Sigmoid colon (tissue), 7 donors: ENCODE data around the gene HDAC4. TPM values are rescaled to one million over a fixed set of nuclear protein-coding genes. Genes with fewer than 3 reads are reported as not detected.

Source experiments
- DNase-seq: peaks from one replicate; pipeline ENCODE4 v3.0.0-alpha.2; 2019
- H3K27ac ChIP-seq, 4 donors: fragments of 200-600 bp; sonication (generic); one replicate each; pipeline ENCODE4 v1.5.1; 2016 to 2019; ENCODE audit warnings: mild to moderate bottlenecking in 1 of 4
- H3K27me3 ChIP-seq, 3 donors: fragments of 200-600 bp; sonication (generic); one replicate each; pipeline ENCODE4 v1.5.1; 2019; ENCODE audit warnings: mild to moderate bottlenecking in 1 of 3
- H3K36me3 ChIP-seq, 4 donors: fragments of 200-600 bp; sonication (generic); one replicate each; pipeline ENCODE4 v1.5.1; 2016 to 2019
- H3K4me1 ChIP-seq, 4 donors: fragments of 200-600 bp; sonication (generic); one replicate each; pipeline ENCODE4 v1.5.1; 2017 to 2019
- H3K4me3 ChIP-seq, 4 donors: fragments of 200-600 bp; sonication (generic); one replicate each; pipeline ENCODE4 v1.5.1; 2017 to 2019; ENCODE audit warnings: mild to moderate bottlenecking in 2 of 4, moderate library complexity in 1 of 4
- H3K9me3 ChIP-seq, 4 donors: fragments of 200-600 bp in 3 of 4; sonication (generic) in 3 of 4; one replicate each; pipeline versions ENCODE4 v1.5.1 to v1.6.1; 2013 to 2019
- CTCF ChIP-seq, 4 experiments: fragments of 450-650 bp in 3 of 4; fragments of 200-600 bp in 1 of 4; IDR thresholded peaks; one replicate each; pipeline ENCODE4 v1.5.1; 2016 to 2019; ENCODE audit warnings: antibody characterized with exemption in 4 of 4, mild to moderate bottlenecking in 3 of 4, moderate library complexity in 2 of 4
- EP300 ChIP-seq, 4 donors: sonication (generic); formaldehyde crosslinking; IDR thresholded peaks; one replicate each; pipeline ENCODE4 v1.6.1; 2017; ENCODE audit warnings: antibody characterized with exemption in 4 of 4
- POLR2A ChIP-seq, 2 donors: fragments of 450-650 bp; IDR thresholded peaks; one replicate each; pipeline ENCODE4 v1.6.1; 2016; ENCODE audit warnings: antibody characterized with exemption in 2 of 2, mild to moderate bottlenecking in 2 of 2, moderate library complexity in 2 of 2
- POLR2AphosphoS5 ChIP-seq, 4 donors: sonication (generic); formaldehyde crosslinking; IDR thresholded peaks; one replicate each; pipeline ENCODE4 v1.6.1; 2017; ENCODE audit warnings: antibody characterized with exemption in 4 of 4
- WGBS, 2 donors: extraction: QIAGEN DNeasy Blood & Tissue Kit; methylation state at CpG; one replicate each; pipeline ENCODE4 v1.1.7; 2013; 5-methylcytosine and 5-hydroxymethylcytosine counted together
- intact Hi-C: fragments of 100-400 bp; cut with DNase I; formaldehyde crosslinking; loops from one replicate; pipeline ENCODE4 v1.15.1; 2023
- polyA plus RNA-seq, 3 donors: library from polyadenylated mRNA; stranded (reverse); fragments of 200-250 nt; gene quantifications; one replicate each; pipeline ENCODE4 v1.2.3, GENCODE V29; 2013
- total RNA-seq, 4 donors: library from RNA; depleted of rRNA; stranded (reverse); fragments of >200 nt; gene quantifications; one replicate each; pipeline ENCODE4 v1.1.0, GENCODE V29; 2016
- donor health status: healthy with polysubstance abuse.
- donor health status: Bipolar disorder and iron deficiency.
- donor health status: healthy.

Gene HDAC4
- total and polyA plus RNA-seq, 7 donors = 1.8 to 196 (median 77.0) TPM

GRCh38 chr2:239353692-239354091 lies 47.1 kb downstream of the HDAC4 start:
- no peaks in the 10 kb centered on the region for H3K9me3 ChIP-seq
- no peaks in the 10 kb centered on the region for H3K27me3 ChIP-seq
- peaks cover 0 to 88% (median 71%) of the 10 kb centered on the region in 4 donors for H3K4me1 ChIP-seq
- no peak overlapping the region for H3K4me3 ChIP-seq
- 98 to 99% methylated on average over 5 of the region's 5 CpGs for WGBS, 2 donors
- no peak for TF ChIP-seq POLR2AphosphoS5 (IDR thresholded peaks at IDR 0.05)
- peak overlapping the region in 3 of 4 donors; percentile 96 to 97 (median 96) for H3K27ac ChIP-seq
- intact Hi-C loops = no loop called here
- no peak for DNase-seq
- H3K36me3 ChIP-seq = peaks cover 0 to 12% (median 0%) of the 10 kb centered on the region in 4 donors

- intact Hi-C loops = no loop called here
- DNase-seq = peak; percentile 61
- 92 to 93% methylated on average over 14 of the region's 14 CpGs for WGBS, 2 donors
Observed at GRCh38 chr2:239351687-239352086, 49.1 kb downstream of the HDAC4 start.

GRCh38 chr2:239349453-239350135 lies 51.2 kb downstream of the HDAC4 start:
- intact Hi-C loops = loop anchor here (2.0 to 10.0 kb wide), 4 partner anchors 39 to 605 kb away; no protein-coding TSS in a partner anchor
- WGBS, 2 donors = 62 to 84% methylated on average over 25 of the region's 25 CpGs
- DNase-seq = peak; percentile 73
- no peak for TF ChIP-seq EP300 (IDR thresholded peaks at IDR 0.05)
- TF ChIP-seq POLR2AphosphoS5 (IDR thresholded peaks at IDR 0.05) = peak in 1 of 4 donors; percentile 12
- Histone ChIP-seq H3K27me3 (no peaks in the 10 kb centered on the region), H3K9me3 (no peaks in the 10 kb centered on the region), H3K36me3 (peaks cover 0 to 12% (median 0%) of the 10 kb centered on the region in 4 donors), H3K4me3 (peak overlapping the region in 2 of 4 donors; percentile 19 to 26), H3K4me1 (peaks cover 0 to 68% (median 58%) of the 10 kb centered on the region in 4 donors), H3K27ac (peak overlapping the region; percentile 81 to 97 (median 96))

More at GRCh38 chr2:239351687-239352086, 49.1 kb downstream of the HDAC4 start:
- H3K4me1 ChIP-seq = peaks cover 0 to 71% (median 61%) of the 10 kb centered on the region in 4 donors
- no peaks in the 10 kb centered on the region for H3K27me3 ChIP-seq
- no peaks in the 10 kb centered on the region for H3K9me3 ChIP-seq
- peaks cover 0 to 12% (median 0%) of the 10 kb centered on the region in 4 donors for H3K36me3 ChIP-seq
- TF ChIP-seq EP300 (IDR thresholded peaks at IDR 0.05) (no peak), POLR2AphosphoS5 (IDR thresholded peaks at IDR 0.05) (no peak), CTCF (IDR thresholded peaks at IDR 0.05) (no peak), POLR2A (IDR thresholded peaks at IDR 0.05) (no peak)
- peak overlapping the region in 3 of 4 donors; percentile 96 to 97 (median 96) for H3K27ac ChIP-seq
- no peak overlapping the region for H3K4me3 ChIP-seq

GRCh38 chr2:239348563-239349452 lies 52.0 kb downstream of the HDAC4 start:
- H3K9me3 ChIP-seq = no peaks in the 10 kb centered on the region
- peak; percentile 95 for DNase-seq
- intact Hi-C loops = loop anchor here (1.0 to 10.0 kb wide), 5 partner anchors 21 to 606 kb away; no protein-coding TSS in a partner anchor
- H3K36me3 ChIP-seq = peaks cover 0 to 12% (median 0%) of the 10 kb centered on the region in 4 donors
- peaks cover 0 to 72% (median 60%) of the 10 kb centered on the region in 4 donors for H3K4me1 ChIP-seq
- TF ChIP-seq POLR2A (IDR thresholded peaks at IDR 0.05) = peak; percentile 49 to 50
- TF ChIP-seq POLR2AphosphoS5 (IDR thresholded peaks at IDR 0.05) = peak; percentile 93 to 95 (median 93)
- TF ChIP-seq CTCF (IDR thresholded peaks at IDR 0.05) = no peak
- TF ChIP-seq EP300 (IDR thresholded peaks at IDR 0.05) = peak; percentile 97 to 100 (median 99)
- 19 to 72% methylated on average over 29 of the region's 29 CpGs for WGBS, 2 donors
- H3K27ac ChIP-seq = peak overlapping the region; percentile 81 to 97 (median 96)
- H3K4me3 ChIP-seq = peak overlapping the region; percentile 31 to 55 (median 40)
- H3K27me3 ChIP-seq = no peaks in the 10 kb centered on the region

GRCh38 chr2:239346676-239347075 lies 54.1 kb downstream of the HDAC4 start:
- Histone ChIP-seq H3K4me1 (peaks cover 0 to 64% (median 54%) of the 10 kb centered on the region in 4 donors), H3K27me3 (no peaks in the 10 kb centered on the region), H3K27ac (peak overlapping the region in 3 of 4 donors; percentile 96 to 97 (median 96)), H3K4me3 (peak overlapping the region; percentile 31 to 55 (median 40)), H3K9me3 (no peaks in the 10 kb centered on the region), H3K36me3 (peaks cover 0 to 3% (median 0%) of the 10 kb centered on the region in 4 donors)
- 42 to 83% methylated on average over 4 of the region's 4 CpGs for WGBS, 2 donors
- no peak for DNase-seq
- intact Hi-C loops = loop anchor here (10.0 kb wide), 2 partner anchors 468 to 608 kb away; no protein-coding TSS in a partner anchor
- no peak for TF ChIP-seq EP300 (IDR thresholded peaks at IDR 0.05)
- no peak for TF ChIP-seq POLR2A (IDR thresholded peaks at IDR 0.05)
- TF ChIP-seq CTCF (IDR thresholded peaks at IDR 0.05) = no peak
- TF ChIP-seq POLR2AphosphoS5 (IDR thresholded peaks at IDR 0.05) = no peak
